Raji (cell line): Measurements from ENCODE around the gene ANKRD44.

Source experiments
- POLR2A ChIP-seq: IDR thresholded peaks from 2 replicates; pipeline ENCODE4 v1.6.1; 2011; ENCODE audit warnings: low read depth, low read length, control low read depth; ENCODE audit not compliant: insufficient read depth

The ANKRD44 gene

DNA sequence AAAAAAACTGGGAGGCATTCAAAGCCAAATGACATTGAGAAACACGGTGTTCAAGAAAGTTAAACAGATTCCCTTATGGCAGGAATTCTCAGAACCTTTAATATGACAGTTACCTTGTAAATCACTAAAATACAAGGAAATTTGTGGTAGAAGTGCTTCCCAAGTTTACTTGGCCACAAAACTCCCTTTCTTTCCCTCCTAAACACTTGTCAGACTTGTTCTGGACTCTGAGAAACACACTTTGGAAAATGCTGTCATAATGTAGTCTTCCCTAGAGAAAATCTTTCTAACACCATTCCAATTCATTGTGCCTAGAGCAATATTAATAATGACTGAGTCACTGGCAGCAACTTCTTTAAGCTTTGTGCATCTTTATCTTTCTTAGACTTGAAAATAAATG, 140.4 kb downstream of the ANKRD44 start:
- TF ChIP-seq POLR2A: no peak

DNA sequence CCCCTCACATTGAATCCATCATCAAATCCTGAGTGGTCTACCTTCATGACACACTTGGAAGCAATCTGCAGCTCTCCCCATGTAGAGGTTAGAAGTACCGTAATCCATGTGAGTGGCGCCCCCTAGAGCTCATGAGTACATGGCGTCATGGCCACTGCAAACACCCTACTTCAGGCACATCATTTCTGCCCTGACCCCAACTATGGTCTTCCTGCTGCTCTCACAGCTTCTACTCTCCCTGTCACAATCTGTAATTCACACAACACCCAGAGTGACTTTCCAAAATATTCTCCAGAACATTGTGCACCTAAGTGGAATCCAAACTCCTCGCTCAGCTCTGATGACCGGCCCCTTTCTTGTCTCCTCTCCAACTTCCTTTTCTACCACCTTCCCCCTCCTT, 141.9 kb downstream of the ANKRD44 start:
- no peak for TF ChIP-seq POLR2A

- TF ChIP-seq POLR2A: no peak
Observed at GRCh38 chr2:197167608-197168314, 142.8 kb downstream of the ANKRD44 start.

GRCh38 chr2:197165020-197165419, 145.6 kb downstream of the ANKRD44 start:
- TF ChIP-seq POLR2A: no peak

DNA sequence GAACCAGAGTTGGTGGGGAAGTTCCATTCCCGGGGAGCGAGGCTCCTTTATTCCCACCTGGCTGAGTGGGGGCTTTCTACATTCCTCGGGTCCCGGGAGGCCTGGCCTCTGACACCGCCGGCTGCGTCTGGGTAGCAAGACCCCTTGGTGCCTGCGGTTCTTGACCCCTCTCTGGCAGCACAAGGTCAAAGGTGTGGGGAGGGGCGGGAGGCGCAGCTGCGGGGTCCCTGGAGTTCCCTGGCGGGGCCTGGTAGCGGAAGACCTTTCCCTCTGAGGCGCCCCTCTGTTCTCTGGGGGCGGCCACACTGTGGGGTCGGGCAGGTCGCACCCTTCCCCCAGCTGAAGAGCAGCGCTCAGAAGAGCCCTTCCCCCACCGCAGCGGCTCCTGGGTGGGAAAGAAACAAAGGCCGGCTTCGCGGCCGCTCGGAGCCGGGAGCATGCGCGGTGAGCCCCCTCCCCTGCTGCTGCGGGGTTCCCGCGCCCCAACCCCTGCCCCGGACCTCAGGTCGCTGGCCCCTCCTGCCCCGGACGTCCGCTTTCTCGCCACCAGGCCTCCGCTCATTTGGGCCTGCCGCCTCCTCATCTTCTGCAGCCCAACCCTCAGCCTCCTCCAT, 146.3 kb downstream of the ANKRD44 start:
- TF ChIP-seq POLR2A: no peak

DNA sequence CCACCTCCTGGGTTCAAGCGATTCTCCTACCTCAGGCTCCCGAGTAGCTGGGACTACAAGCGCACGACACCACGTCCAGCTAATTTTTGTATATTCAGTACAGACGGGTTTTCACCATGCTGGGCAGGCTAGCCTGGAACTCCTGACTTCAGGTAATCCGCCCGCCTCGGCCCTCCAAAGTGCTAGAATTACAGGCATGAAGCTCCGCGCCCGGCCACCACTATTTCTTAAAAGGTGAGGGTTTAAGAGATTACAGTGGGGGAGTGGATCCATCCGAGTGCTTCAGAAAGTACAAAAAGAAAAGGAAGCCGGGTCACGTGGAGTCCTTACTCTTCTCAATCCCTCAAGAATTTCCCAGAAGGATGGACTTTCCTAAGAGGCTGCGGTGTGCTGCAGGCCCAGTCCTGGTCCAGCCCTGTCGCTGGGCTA, 146.9 kb downstream of the ANKRD44 start:
- TF ChIP-seq POLR2A: no peak

DNA sequence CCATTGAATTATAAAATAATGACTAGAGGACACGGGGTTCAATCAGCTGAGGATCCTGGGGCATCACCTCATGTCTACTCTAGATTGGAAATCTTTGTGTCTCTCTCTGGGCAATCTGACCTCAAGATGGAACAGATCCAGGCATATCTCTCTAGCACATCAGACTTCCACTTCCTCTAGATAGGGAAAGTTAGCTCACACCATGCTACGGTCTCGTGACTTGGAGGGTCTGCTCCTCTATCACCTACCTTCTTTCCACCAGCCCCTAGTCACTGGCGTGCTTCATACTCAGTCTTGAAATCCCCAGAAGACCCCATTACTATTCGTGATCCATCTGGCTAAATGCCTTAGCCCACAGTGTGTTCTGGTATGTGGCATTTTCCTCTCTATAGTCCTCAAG, 148.8 kb downstream of the ANKRD44 start:
- no peak for TF ChIP-seq POLR2A

GRCh38 chr2:197159661-197160211, 150.8 kb downstream of the ANKRD44 start:
- TF ChIP-seq POLR2A: no peak

DNA sequence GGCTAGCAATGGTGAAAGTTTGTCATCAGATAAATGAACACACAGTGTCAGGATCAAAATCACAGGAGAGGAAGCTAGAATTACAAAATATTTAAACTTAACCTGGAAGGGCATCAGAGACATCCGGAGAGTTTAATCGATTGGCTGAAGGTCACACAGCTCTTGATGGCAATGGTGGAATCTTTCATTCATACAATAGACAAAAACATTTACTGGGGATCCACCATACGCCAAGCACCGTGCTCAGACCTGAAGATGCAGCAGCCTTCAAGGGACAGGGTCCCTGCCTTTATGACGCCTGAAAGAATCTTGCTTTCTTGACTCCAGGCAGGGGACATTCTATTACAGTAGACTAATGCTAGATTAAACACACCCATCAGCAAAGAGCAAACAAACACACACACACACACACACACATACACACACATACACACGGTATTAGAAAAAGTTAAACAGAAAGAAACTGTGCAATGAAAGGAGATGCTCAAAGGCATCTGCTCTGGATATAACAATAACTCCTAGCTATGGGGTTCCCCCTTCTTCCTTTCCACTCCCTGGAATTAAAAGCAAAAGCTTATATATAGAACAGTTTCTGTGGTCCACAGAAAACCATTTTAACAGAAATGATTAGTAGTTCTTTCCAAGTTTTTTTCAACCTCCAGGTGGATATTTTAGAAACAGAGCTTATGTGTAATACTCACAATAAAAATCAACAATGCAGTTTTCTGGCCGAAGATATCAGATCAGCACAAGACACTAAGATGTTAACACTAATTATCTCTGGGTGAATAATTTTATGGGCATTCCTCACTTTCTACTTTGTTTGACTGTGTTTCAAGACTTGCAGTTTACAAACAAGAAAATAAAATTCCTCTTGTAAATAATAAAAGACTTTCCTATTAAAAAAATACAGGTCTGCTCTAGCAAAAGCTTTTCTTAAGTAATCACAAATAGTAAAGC, 151.7 kb downstream of the ANKRD44 start:
- TF ChIP-seq POLR2A: no peak

GRCh38 chr2:197157879-197158537, 152.6 kb downstream of the ANKRD44 start:
- TF ChIP-seq POLR2A: no peak

DNA sequence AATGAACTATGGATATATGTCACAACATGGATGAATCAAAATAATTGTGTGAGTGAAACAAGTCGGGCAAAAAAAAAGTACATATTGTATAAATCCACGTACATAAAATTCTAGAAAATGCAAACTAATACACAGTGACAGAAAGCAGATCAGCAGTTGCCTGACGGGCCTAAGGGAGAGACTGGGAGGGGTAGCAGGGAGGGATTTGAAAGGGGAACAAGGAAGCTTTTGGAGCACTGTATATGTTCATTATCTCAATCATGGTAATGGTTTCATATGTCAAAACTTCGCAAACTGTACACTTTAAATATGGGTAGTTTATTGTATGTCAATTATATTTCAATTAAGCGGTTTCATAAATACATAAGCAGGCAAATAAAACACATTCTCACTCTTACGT, 153.8 kb downstream of the ANKRD44 start:
- TF ChIP-seq POLR2A: no peak

DNA sequence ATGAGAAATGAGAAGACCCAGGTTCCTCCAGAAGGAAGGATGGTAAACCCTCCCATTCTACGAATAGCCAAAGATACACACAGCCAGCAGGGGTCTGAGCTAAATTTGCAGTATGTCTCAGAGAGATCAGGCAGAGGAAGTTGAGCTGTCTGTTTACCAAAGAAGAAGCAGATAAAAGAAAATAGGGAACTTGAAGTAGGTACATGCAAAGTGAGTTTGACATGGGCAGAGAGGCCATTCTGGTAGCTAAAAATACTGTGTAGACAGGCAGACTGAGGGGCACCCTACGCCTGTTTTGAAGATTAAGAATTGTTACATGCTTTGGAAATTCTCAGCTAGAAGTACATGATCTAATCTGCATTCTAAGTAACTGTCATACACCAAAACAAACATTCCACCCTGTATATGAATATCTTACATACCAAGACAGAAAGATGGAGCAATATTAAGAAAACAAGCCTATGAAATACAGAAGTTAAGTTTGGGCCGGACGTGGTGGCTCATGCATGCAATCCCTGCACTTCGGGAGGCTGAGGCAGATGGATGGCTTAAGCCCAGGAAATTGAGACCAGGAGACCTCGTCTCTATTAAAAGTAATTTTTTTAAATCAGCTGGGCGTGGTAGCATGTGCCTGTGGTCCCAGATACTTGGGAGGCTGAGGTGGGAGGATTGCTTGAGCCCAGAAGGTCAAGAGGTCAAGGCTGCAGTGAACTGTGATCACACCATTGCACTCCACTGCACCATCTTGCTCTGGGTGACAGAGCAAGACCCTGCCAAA, 157.9 kb downstream of the ANKRD44 start:
- no peak for TF ChIP-seq POLR2A

- no peak for TF ChIP-seq POLR2A
Observed at GRCh38 chr2:197149546-197149945, 161.0 kb downstream of the ANKRD44 start.

GRCh38 chr2:197148401-197148800, 162.2 kb downstream of the ANKRD44 start:
- no peak for TF ChIP-seq POLR2A
